Measurements from ENCODE around the gene DCST1. TPM values are rescaled to one million over a fixed set of nuclear protein-coding genes. Genes with fewer than 3 reads are reported as not detected.

Gene DCST1
- total RNA-seq, 2 experiments from 2014 or later: 0.33 to 0.39 TPM

GRCh38 chr1:155085504-155086127 lies 52.0 kb downstream of the DCST1 start:
- Mint-ChIP-seq H3K36me3 (ENCODE audit: low read depth) (peaks cover 3% of the 10 kb centered on the region), H3K4me3 (peak overlapping the region; percentile 89), H3K4me1 (ENCODE audit: low read depth) (peaks cover 50% of the 10 kb centered on the region), H3K9me3 (no peaks in the 10 kb centered on the region), H3K27me3 (peaks cover 36% of the 10 kb centered on the region), H3K27ac (peak overlapping the region; percentile 82)
- peak in 13 of 14 experiments; percentile 51 to 90 (median 73) for DNase-seq
- peaks cover 60% of the 10 kb centered on the region for H3K4me1 ChIP-seq (ENCODE audit: insufficient read depth, low read length)
- TF ChIP-seq CTCF (IDR thresholded peaks at IDR 0.05): no peak
- intact Hi-C loops (cut with DNase I, micrococcal nuclease): loop anchor here (2.0 to 10.0 kb wide), 9 partner anchors 15 to 761 kb away; partner anchors contain the start of genes UBE2Q1 (in 2 of the 2), AQP10 (in 1 of the 2), ATP8B2 (in 1 of the 2) and IL6R (in 1 of the 2)
- peak overlapping the region; percentile 92 for H3K4me3 ChIP-seq (ENCODE audit: low read length)
- peak; percentile 37 for ATAC-seq (ENCODE audit: poor library complexity)
- peaks cover 0 to 22% of the 10 kb centered on the region in 2 experiments for H3K9me3 ChIP-seq (ENCODE audit: control insufficient read depth in 1 of 2, insufficient read depth in 1 of 2, low read length in 2 of 2)
- H3K27me3 ChIP-seq (ENCODE audit: control insufficient read depth in 1 of 2, insufficient read depth in 2 of 2, low read length in 2 of 2): peaks cover 35 to 39% of the 10 kb centered on the region in 2 experiments
- peak overlapping the region; percentile 65 to 76 for H3K27ac ChIP-seq (ENCODE audit: low read depth in 1 of 2, low read length in 2 of 2)
- ChIA-PET CTCF (interaction anchor here (0.9 to 3.0 kb wide), 22 partner anchors 8 to 606 kb away, joined by 3 to 78 read pairs (median 6); partner anchors contain the start of genes ADAM15, EFNA4, FLAD1 and KRTCAP2), POLR2A (interaction anchor here (0.6 to 2.2 kb wide), 21 partner anchors 10 to 526 kb away, joined by 3 to 23 read pairs (median 6); partner anchors contain the start of genes ADAM15, CLK2, EFNA4 and FLAD1)
- no peaks in the 10 kb centered on the region for H3K36me3 ChIP-seq (ENCODE audit: insufficient read depth, low read length)

GRCh38 chr1:155086128-155086741 lies 52.6 kb downstream of the DCST1 start:
- H3K27ac ChIP-seq (ENCODE audit: low read depth in 1 of 2, low read length in 2 of 2): no peak overlapping the region

More at GRCh38 chr1:155086128-155086741, 52.6 kb downstream of the DCST1 start:
- peak; percentile 99 for TF ChIP-seq CTCF (IDR thresholded peaks at IDR 0.05)
- Mint-ChIP-seq H3K27ac (peak overlapping the region; percentile 82), H3K4me3 (peak overlapping the region; percentile 83), H3K36me3 (ENCODE audit: low read depth) (peaks cover 3% of the 10 kb centered on the region), H3K4me1 (ENCODE audit: low read depth) (peaks cover 48% of the 10 kb centered on the region), H3K27me3 (peaks cover 33% of the 10 kb centered on the region), H3K9me3 (no peaks in the 10 kb centered on the region)
- DNase-seq (peak; percentile 69 to 91 (median 78)), ATAC-seq (ENCODE audit: poor library complexity) (peak; percentile 19)
- Histone ChIP-seq H3K27me3 (ENCODE audit: control insufficient read depth in 1 of 2, insufficient read depth in 2 of 2, low read length in 2 of 2) (peaks cover 29 to 32% of the 10 kb centered on the region in 2 experiments), H3K36me3 (ENCODE audit: insufficient read depth, low read length) (no peaks in the 10 kb centered on the region), H3K4me3 (ENCODE audit: low read length) (peak overlapping the region; percentile 92), H3K4me1 (ENCODE audit: insufficient read depth, low read length) (peaks cover 57% of the 10 kb centered on the region), H3K9me3 (ENCODE audit: control insufficient read depth in 1 of 2, insufficient read depth in 1 of 2, low read length in 2 of 2) (peaks cover 0 to 15% of the 10 kb centered on the region in 2 experiments)
- ChIA-PET CTCF (interaction anchor here (0.6 to 3.0 kb wide), 10 partner anchors 8 to 606 kb away, joined by 3 to 78 read pairs (median 5); partner anchors contain the start of genes EFNA4 and KRTCAP2), POLR2A (interaction anchor here (0.9 to 2.2 kb wide), 5 partner anchors 16 to 527 kb away, joined by 3 to 17 read pairs (median 9); partner anchors contain the start of genes ADAM15, KRTCAP2 and TRIM46)
- intact Hi-C loops (cut with DNase I, micrococcal nuclease): loop anchor here (2.0 to 10.0 kb wide), 6 partner anchors 45 to 761 kb away; partner anchors contain the start of genes AQP10 (in 1 of the 2), ATP8B2 (in 1 of the 2), IL6R (in 1 of the 2) and PBXIP1 (in 1 of the 2)
